Loucy (cell line): ENCODE results near the gene TBX19.

Experiments used
- CTCF ChIP-seq: fragments of 200-600 bp; sonication (generic); conservative IDR thresholded peaks from 2 replicates; pipeline ENCODE4 v1.5.1; 2014; ENCODE audit warnings: mild to moderate bottlenecking, antibody characterized with exemption, low read length
- EZH2phosphoT487 ChIP-seq: fragments of 200-600 bp; IDR thresholded peaks from 2 replicates; pipeline ENCODE4 v1.6.1; 2018; ENCODE audit warnings: antibody characterized with exemption, mild to moderate bottlenecking, moderate library complexity, borderline replicate concordance

- TF ChIP-seq CTCF (no peak), EZH2phosphoT487 (no peak)
Measured at GRCh38 chr1:168263130-168263529, 17.5 kb upstream of the TBX19 start.
